AG04450 (cell line): ENCODE measurements around the gene GORASP1. TPM values are rescaled to one million over a fixed set of nuclear protein-coding genes. Genes with fewer than 3 reads are reported as not detected.

Experiments
- CTCF ChIA-PET: fragments of 300-600, 350-600 bp; formaldehyde crosslinking; extraction: SDS; loops from one replicate; lab custom pipeline; 2022; ENCODE audit warnings: antibody characterized with exemption, inconsistent platforms; lab: Charles Lee
- POLR2A ChIA-PET: fragments of 350-600 bp; formaldehyde crosslinking; extraction: SDS; loops from one replicate; lab custom pipeline; 2021; ENCODE audit warnings: antibody characterized with exemption, inconsistent platforms; lab: Yijun Ruan, JAX
- DNase-seq: peaks from one replicate; pipeline ENCODE4 v3.0.0-alpha.2; 2011; ENCODE audit warnings: low read depth, low spot score
- H3K27ac ChIP-seq: one replicate; pipeline ENCODE4 v1.5.1; 2012; ENCODE audit warnings: low read depth, low read length, control low read depth
- H3K27me3 ChIP-seq: one replicate; pipeline ENCODE4 v1.6.0; 2012; ENCODE audit warnings: low read length; ENCODE audit not compliant: control insufficient read depth, insufficient read depth
- H3K4me3 ChIP-seq: 2 replicates; pipeline ENCODE4 v1.5.1; 2011; ENCODE audit warnings: mild to moderate bottlenecking, low read depth, low read length, control low read depth
- H3K9me3 ChIP-seq: 2 replicates; pipeline ENCODE4 v1.5.1; 2012; ENCODE audit warnings: low read length; ENCODE audit not compliant: control insufficient read depth, insufficient read depth
- polyA plus RNA-seq: library from polyadenylated mRNA; depleted of rRNA; stranded (reverse); fragments of >200 nt; gene quantifications from 2 replicates; pipeline ENCODE4 v1.2.3, GENCODE V29; 2011
- TF ChIP-seq, protein P1 (sequence below): IDR thresholded peaks from 2 replicates; pipeline ENCODE4 v1.5.1; 2011; ENCODE audit warnings: low read depth, low read length, control low read depth, inconsistent platforms

The GORASP1 gene
- polyA plus RNA-seq, 1 experiment = 43.7 TPM

- TF ChIP-seq, protein P1, sequence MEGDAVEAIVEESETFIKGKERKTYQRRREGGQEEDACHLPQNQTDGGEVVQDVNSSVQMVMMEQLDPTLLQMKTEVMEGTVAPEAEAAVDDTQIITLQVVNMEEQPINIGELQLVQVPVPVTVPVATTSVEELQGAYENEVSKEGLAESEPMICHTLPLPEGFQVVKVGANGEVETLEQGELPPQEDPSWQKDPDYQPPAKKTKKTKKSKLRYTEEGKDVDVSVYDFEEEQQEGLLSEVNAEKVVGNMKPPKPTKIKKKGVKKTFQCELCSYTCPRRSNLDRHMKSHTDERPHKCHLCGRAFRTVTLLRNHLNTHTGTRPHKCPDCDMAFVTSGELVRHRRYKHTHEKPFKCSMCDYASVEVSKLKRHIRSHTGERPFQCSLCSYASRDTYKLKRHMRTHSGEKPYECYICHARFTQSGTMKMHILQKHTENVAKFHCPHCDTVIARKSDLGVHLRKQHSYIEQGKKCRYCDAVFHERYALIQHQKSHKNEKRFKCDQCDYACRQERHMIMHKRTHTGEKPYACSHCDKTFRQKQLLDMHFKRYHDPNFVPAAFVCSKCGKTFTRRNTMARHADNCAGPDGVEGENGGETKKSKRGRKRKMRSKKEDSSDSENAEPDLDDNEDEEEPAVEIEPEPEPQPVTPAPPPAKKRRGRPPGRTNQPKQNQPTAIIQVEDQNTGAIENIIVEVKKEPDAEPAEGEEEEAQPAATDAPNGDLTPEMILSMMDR = no peak
- Histone ChIP-seq H3K9me3 (no peaks in the 10 kb centered on the region), H3K27me3 (no peaks in the 10 kb centered on the region), H3K27ac (no peak overlapping the region), H3K4me3 (no peak overlapping the region)
- ChIA-PET POLR2A (no interaction called here), CTCF (interaction anchor here (12.0 kb wide), 1 partner anchor 166 kb away, joined by 446 read pairs; no protein-coding TSS in a partner anchor)
- DNase-seq = no peak
Measured at GRCh38 chr3:39121621-39122020, 14.2 kb upstream of the GORASP1 start.

GRCh38 chr3:39118931-39119660 is 11.7 kb upstream of the GORASP1 start:
- TF ChIP-seq, protein P1 = no peak
- CTCF ChIA-PET = interaction anchor here (1.5 to 1.9 kb wide), 3 partner anchors 169 to 172 kb away, joined by 5 to 8 read pairs (median 5); no protein-coding TSS in a partner anchor
- POLR2A ChIA-PET = no interaction called here
- no peaks in the 10 kb centered on the region for H3K9me3 ChIP-seq
- H3K27me3 ChIP-seq = no peaks in the 10 kb centered on the region
- no peak overlapping the region for H3K27ac ChIP-seq
- no peak overlapping the region for H3K4me3 ChIP-seq
- DNase-seq = no peak

DNA sequence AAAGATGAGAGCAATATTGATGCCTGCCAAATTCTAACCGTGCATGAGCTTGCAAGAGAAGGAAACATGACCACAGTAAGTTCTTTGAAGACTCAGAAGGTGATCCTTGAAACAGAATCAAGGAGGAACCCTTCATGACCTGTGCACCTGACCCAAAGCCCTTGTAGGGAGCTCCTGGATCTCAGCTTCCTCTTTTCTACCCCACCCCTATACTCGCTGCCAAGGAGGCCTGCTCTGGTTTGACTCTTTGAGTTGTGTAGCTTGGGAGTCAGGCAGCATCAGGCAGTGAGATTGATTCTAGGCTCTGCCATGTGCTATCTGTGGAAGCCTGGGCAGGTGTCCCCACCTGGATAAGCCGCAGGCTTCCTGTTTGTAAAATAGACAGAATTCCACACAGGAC is 10.7 kb upstream of the GORASP1 start:
- TF ChIP-seq, protein P1 = no peak
- H3K27ac ChIP-seq = no peak overlapping the region
- CTCF ChIA-PET = interaction anchor here (1.5 to 1.9 kb wide), 2 partner anchors 170 to 173 kb away, joined by 5 to 8 read pairs; no protein-coding TSS in a partner anchor
- no peaks in the 10 kb centered on the region for H3K27me3 ChIP-seq
- H3K9me3 ChIP-seq = no peaks in the 10 kb centered on the region
- DNase-seq = no peak
- POLR2A ChIA-PET = no interaction called here
- H3K4me3 ChIP-seq = no peak overlapping the region

- Histone ChIP-seq H3K27me3 (no peaks in the 10 kb centered on the region), H3K9me3 (no peaks in the 10 kb centered on the region), H3K27ac (no peak overlapping the region), H3K4me3 (no peak overlapping the region)
- ChIA-PET CTCF (interaction anchor here (0.7 to 2.4 kb wide), 6 partner anchors 10 to 177 kb away, joined by 3 to 17 read pairs (median 4); no protein-coding TSS in a partner anchor), POLR2A (interaction anchor here (1.3 kb wide), 1 partner anchor 8 kb away, joined by 4 read pairs; the partner anchor contains the start of genes GORASP1 and TTC21A)
- no peak for DNase-seq
- TF ChIP-seq, protein P1 = no peak
Measured at GRCh38 chr3:39115870-39116269, 8.4 kb upstream of the GORASP1 start.

GRCh38 chr3:39114456-39114855 is 7.0 kb upstream of the GORASP1 start:
- TF ChIP-seq, protein P1 = no peak
- ChIA-PET CTCF (interaction anchor here (0.9 to 1.0 kb wide), 2 partner anchors 11 to 177 kb away, joined by 3 to 5 read pairs; no protein-coding TSS in a partner anchor), POLR2A (no interaction called here)
- Histone ChIP-seq H3K27ac (no peak overlapping the region), H3K4me3 (no peak overlapping the region), H3K9me3 (no peaks in the 10 kb centered on the region), H3K27me3 (no peaks in the 10 kb centered on the region)
- DNase-seq = no peak
